GM23338 (cell line): ENCODE data around the gene LIFR. TPM values are rescaled to one million over a fixed set of nuclear protein-coding genes. Genes with fewer than 3 reads are reported as not detected.

Experiments
- CREB1 ChIP-seq: fragments of 250-450 bp; sonication (Bioruptor Pico); IDR thresholded peaks from 2 replicates; pipeline ENCODE4 v1.5.0; 2020; ENCODE audit warnings: low read depth, mild to moderate bottlenecking, moderate library complexity
- EZH2 ChIP-seq: fragments of 200-600 bp; sonication (generic); IDR thresholded peaks from one replicate; pipeline ENCODE4 v1.8.0; 2017; ENCODE audit warnings: antibody characterized with exemption, mild to moderate bottlenecking, low read depth; ENCODE audit not compliant: unreplicated experiment
- EZH2phosphoT487 ChIP-seq: fragments of 200-600 bp; sonication (generic); IDR thresholded peaks from one replicate; pipeline ENCODE4 v1.8.1; 2018; ENCODE audit warnings: antibody characterized with exemption; ENCODE audit not compliant: unreplicated experiment
- JUNB ChIP-seq: IDR thresholded peaks from one replicate; pipeline ENCODE4 v1.6.1; 2016; ENCODE audit warnings: antibody characterized with exemption; ENCODE audit not compliant: unreplicated experiment
- NANOG ChIP-seq: IDR thresholded peaks from 2 replicates; pipeline ENCODE4 v1.6.1; 2016; ENCODE audit warnings: antibody characterized with exemption, borderline replicate concordance
- ZNF114 ChIP-seq: fragments of 250-450 bp; sonication (Bioruptor Pico); IDR thresholded peaks from 2 replicates; pipeline ENCODE4 v1.5.0; 2020; ENCODE audit warnings: mild to moderate bottlenecking, moderate library complexity
- ZNF331 ChIP-seq: fragments of 250-450 bp; sonication (Bioruptor Pico); IDR thresholded peaks from 2 replicates; pipeline ENCODE4 v1.5.0; 2020; ENCODE audit warnings: low read depth, mild to moderate bottlenecking, moderate library complexity
- polyA plus RNA-seq: library from polyadenylated mRNA; unstranded; fragments of >200 nt; fragmentation: Nextera tagmentation; extraction: Ambion mirVana; gene quantifications from 2 replicates; pipeline ENCODE4 v1.2.1, GENCODE V29; 2016
- total RNA-seq: library from RNA; depleted of rRNA; stranded (reverse); fragments of >200 nt; shearing (Covaris generic); gene quantifications from 2 replicates; pipeline ENCODE4 v1.2.3, GENCODE V29; 2014
- TF ChIP-seq, protein P1 (sequence below): fragments of 250-450 bp; sonication (Bioruptor Pico); IDR thresholded peaks from 2 replicates; pipeline ENCODE4 v1.5.0; 2020; ENCODE audit warnings: mild to moderate bottlenecking, moderate library complexity
- TF ChIP-seq, protein P2 (sequence below), 2 experiments: fragments of 200-600 bp in 1 of 2; sonication (generic) in 1 of 2; conservative IDR thresholded peaks; 2 replicates each; pipeline versions ENCODE4 v1.5.1 to v1.6.1; 2016 to 2017; ENCODE audit warnings: antibody characterized with exemption in 2 of 2, low read depth in 2 of 2, mild to moderate bottlenecking in 2 of 2, moderate library complexity in 1 of 2
- TF ChIP-seq, protein P3 (sequence below): IDR thresholded peaks from one replicate; pipeline ENCODE4 v1.6.1; 2018; ENCODE audit warnings: antibody characterized with exemption; ENCODE audit not compliant: unreplicated experiment
- TF ChIP-seq, protein P4 (sequence below): IDR thresholded peaks from 2 replicates; pipeline ENCODE4 v1.6.1; 2016; ENCODE audit warnings: antibody characterized with exemption

LIFR gene
- total and polyA plus RNA-seq, 2 experiments from 2014 or later = 11.0 to 25.2 TPM

DNA sequence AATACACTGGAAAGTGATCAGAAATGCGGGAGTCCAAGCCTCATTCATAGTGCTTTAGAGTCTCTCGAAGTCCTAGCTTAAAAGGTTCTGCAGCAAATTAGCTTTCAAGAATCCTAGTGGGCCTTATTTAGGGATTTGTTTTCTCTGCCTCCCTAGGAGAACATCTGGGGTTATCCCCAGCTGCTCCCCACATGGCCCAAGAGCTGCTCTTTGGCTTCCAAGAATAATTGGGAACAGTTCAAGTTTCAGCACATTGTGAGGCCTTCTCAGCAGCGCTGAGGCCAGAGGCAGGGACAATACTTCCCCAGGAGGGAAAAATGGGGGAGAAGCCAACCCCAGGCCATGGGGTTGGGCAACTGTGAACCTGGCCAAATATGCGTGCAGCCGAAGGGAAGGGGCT, 108.7 kb downstream of the LIFR start (continued):
- TF ChIP-seq, protein P1, sequence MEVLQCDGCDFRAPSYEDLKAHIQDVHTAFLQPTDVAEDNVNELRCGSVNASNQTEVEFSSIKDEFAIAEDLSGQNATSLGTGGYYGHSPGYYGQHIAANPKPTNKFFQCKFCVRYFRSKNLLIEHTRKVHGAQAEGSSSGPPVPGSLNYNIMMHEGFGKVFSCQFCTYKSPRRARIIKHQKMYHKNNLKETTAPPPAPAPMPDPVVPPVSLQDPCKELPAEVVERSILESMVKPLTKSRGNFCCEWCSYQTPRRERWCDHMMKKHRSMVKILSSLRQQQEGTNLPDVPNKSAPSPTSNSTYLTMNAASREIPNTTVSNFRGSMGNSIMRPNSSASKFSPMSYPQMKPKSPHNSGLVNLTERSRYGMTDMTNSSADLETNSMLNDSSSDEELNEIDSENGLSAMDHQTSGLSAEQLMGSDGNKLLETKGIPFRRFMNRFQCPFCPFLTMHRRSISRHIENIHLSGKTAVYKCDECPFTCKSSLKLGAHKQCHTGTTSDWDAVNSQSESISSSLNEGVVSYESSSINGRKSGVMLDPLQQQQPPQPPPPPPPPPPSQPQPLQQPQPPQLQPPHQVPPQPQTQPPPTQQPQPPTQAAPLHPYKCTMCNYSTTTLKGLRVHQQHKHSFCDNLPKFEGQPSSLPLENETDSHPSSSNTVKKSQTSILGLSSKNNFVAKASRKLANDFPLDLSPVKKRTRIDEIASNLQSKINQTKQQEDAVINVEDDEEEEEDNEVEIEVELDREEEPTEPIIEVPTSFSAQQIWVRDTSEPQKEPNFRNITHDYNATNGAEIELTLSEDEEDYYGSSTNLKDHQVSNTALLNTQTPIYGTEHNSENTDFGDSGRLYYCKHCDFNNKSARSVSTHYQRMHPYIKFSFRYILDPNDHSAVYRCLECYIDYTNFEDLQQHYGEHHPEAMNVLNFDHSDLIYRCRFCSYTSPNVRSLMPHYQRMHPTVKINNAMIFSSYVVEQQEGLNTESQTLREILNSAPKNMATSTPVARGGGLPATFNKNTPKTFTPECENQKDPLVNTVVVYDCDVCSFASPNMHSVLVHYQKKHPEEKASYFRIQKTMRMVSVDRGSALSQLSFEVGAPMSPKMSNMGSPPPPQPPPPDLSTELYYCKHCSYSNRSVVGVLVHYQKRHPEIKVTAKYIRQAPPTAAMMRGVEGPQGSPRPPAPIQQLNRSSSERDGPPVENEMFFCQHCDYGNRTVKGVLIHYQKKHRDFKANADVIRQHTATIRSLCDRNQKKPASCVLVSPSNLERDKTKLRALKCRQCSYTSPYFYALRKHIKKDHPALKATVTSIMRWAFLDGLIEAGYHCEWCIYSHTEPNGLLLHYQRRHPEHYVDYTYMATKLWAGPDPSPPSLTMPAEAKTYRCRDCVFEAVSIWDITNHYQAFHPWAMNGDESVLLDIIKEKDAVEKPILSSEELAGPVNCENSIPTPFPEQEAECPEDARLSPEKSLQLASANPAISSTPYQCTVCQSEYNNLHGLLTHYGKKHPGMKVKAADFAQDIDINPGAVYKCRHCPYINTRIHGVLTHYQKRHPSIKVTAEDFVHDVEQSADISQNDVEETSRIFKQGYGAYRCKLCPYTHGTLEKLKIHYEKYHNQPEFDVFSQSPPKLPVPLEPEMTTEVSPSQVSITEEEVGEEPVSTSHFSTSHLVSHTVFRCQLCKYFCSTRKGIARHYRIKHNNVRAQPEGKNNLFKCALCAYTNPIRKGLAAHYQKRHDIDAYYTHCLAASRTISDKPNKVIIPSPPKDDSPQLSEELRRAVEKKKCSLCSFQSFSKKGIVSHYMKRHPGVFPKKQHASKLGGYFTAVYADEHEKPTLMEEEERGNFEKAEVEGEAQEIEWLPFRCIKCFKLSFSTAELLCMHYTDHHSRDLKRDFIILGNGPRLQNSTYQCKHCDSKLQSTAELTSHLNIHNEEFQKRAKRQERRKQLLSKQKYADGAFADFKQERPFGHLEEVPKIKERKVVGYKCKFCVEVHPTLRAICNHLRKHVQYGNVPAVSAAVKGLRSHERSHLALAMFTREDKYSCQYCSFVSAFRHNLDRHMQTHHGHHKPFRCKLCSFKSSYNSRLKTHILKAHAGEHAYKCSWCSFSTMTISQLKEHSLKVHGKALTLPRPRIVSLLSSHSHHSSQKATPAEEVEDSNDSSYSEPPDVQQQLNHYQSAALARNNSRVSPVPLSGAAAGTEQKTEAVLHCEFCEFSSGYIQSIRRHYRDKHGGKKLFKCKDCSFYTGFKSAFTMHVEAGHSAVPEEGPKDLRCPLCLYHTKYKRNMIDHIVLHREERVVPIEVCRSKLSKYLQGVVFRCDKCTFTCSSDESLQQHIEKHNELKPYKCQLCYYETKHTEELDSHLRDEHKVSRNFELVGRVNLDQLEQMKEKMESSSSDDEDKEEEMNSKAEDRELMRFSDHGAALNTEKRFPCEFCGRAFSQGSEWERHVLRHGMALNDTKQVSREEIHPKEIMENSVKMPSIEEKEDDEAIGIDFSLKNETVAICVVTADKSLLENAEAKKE (CRISPR knock-in tag) = no peak
- TF ChIP-seq, protein P2, sequence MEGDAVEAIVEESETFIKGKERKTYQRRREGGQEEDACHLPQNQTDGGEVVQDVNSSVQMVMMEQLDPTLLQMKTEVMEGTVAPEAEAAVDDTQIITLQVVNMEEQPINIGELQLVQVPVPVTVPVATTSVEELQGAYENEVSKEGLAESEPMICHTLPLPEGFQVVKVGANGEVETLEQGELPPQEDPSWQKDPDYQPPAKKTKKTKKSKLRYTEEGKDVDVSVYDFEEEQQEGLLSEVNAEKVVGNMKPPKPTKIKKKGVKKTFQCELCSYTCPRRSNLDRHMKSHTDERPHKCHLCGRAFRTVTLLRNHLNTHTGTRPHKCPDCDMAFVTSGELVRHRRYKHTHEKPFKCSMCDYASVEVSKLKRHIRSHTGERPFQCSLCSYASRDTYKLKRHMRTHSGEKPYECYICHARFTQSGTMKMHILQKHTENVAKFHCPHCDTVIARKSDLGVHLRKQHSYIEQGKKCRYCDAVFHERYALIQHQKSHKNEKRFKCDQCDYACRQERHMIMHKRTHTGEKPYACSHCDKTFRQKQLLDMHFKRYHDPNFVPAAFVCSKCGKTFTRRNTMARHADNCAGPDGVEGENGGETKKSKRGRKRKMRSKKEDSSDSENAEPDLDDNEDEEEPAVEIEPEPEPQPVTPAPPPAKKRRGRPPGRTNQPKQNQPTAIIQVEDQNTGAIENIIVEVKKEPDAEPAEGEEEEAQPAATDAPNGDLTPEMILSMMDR (conservative IDR thresholded peaks at IDR 0.05; ENCODE audit: low read depth in 2 of 2) = no peak
- TF ChIP-seq ZNF114 (no peak), ZNF331 (CRISPR knock-in tag) (no peak), EZH2phosphoT487 (no peak), NANOG (no peak), EZH2 (no peak), CREB1 (CRISPR knock-in tag) (no peak), JUNB (no peak)
- TF ChIP-seq, protein P3, sequence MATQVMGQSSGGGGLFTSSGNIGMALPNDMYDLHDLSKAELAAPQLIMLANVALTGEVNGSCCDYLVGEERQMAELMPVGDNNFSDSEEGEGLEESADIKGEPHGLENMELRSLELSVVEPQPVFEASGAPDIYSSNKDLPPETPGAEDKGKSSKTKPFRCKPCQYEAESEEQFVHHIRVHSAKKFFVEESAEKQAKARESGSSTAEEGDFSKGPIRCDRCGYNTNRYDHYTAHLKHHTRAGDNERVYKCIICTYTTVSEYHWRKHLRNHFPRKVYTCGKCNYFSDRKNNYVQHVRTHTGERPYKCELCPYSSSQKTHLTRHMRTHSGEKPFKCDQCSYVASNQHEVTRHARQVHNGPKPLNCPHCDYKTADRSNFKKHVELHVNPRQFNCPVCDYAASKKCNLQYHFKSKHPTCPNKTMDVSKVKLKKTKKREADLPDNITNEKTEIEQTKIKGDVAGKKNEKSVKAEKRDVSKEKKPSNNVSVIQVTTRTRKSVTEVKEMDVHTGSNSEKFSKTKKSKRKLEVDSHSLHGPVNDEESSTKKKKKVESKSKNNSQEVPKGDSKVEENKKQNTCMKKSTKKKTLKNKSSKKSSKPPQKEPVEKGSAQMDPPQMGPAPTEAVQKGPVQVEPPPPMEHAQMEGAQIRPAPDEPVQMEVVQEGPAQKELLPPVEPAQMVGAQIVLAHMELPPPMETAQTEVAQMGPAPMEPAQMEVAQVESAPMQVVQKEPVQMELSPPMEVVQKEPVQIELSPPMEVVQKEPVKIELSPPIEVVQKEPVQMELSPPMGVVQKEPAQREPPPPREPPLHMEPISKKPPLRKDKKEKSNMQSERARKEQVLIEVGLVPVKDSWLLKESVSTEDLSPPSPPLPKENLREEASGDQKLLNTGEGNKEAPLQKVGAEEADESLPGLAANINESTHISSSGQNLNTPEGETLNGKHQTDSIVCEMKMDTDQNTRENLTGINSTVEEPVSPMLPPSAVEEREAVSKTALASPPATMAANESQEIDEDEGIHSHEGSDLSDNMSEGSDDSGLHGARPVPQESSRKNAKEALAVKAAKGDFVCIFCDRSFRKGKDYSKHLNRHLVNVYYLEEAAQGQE = no peak
- TF ChIP-seq, protein P4, sequence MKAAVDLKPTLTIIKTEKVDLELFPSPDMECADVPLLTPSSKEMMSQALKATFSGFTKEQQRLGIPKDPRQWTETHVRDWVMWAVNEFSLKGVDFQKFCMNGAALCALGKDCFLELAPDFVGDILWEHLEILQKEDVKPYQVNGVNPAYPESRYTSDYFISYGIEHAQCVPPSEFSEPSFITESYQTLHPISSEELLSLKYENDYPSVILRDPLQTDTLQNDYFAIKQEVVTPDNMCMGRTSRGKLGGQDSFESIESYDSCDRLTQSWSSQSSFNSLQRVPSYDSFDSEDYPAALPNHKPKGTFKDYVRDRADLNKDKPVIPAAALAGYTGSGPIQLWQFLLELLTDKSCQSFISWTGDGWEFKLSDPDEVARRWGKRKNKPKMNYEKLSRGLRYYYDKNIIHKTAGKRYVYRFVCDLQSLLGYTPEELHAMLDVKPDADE = no peak
